Sigmoid colon (tissue), 7 donors: Measurements from ENCODE around the gene FANCC. TPM values are rescaled to one million over a fixed set of nuclear protein-coding genes. Genes with fewer than 3 reads are reported as not detected.

Source experiments
- DNase-seq: peaks from one replicate; pipeline ENCODE4 v3.0.0-alpha.2; 2019
- H3K27ac ChIP-seq, 4 donors: fragments of 200-600 bp; sonication (generic); one replicate each; pipeline ENCODE4 v1.5.1; 2016 to 2019; ENCODE audit warnings: mild to moderate bottlenecking in 1 of 4
- H3K27me3 ChIP-seq, 3 donors: fragments of 200-600 bp; sonication (generic); one replicate each; pipeline ENCODE4 v1.5.1; 2019; ENCODE audit warnings: mild to moderate bottlenecking in 1 of 3
- H3K36me3 ChIP-seq, 4 donors: fragments of 200-600 bp; sonication (generic); one replicate each; pipeline ENCODE4 v1.5.1; 2016 to 2019
- H3K4me1 ChIP-seq, 4 donors: fragments of 200-600 bp; sonication (generic); one replicate each; pipeline ENCODE4 v1.5.1; 2017 to 2019
- H3K4me3 ChIP-seq, 4 donors: fragments of 200-600 bp; sonication (generic); one replicate each; pipeline ENCODE4 v1.5.1; 2017 to 2019; ENCODE audit warnings: mild to moderate bottlenecking in 2 of 4, moderate library complexity in 1 of 4
- H3K9me3 ChIP-seq, 4 donors: fragments of 200-600 bp in 3 of 4; sonication (generic) in 3 of 4; one replicate each; pipeline versions ENCODE4 v1.5.1 to v1.6.1; 2013 to 2019
- EP300 ChIP-seq, 4 donors: sonication (generic); formaldehyde crosslinking; IDR thresholded peaks; one replicate each; pipeline ENCODE4 v1.6.1; 2017; ENCODE audit warnings: antibody characterized with exemption in 4 of 4
- POLR2A ChIP-seq, 2 donors: fragments of 450-650 bp; IDR thresholded peaks; one replicate each; pipeline ENCODE4 v1.6.1; 2016; ENCODE audit warnings: antibody characterized with exemption in 2 of 2, mild to moderate bottlenecking in 2 of 2, moderate library complexity in 2 of 2
- POLR2AphosphoS5 ChIP-seq, 4 donors: sonication (generic); formaldehyde crosslinking; IDR thresholded peaks; one replicate each; pipeline ENCODE4 v1.6.1; 2017; ENCODE audit warnings: antibody characterized with exemption in 4 of 4
- WGBS, 2 donors: extraction: QIAGEN DNeasy Blood & Tissue Kit; methylation state at CpG; one replicate each; pipeline ENCODE4 v1.1.7; 2013; 5-methylcytosine and 5-hydroxymethylcytosine counted together
- intact Hi-C: fragments of 100-400 bp; cut with DNase I; formaldehyde crosslinking; loops from one replicate; pipeline ENCODE4 v1.15.1; 2023
- polyA plus RNA-seq, 3 donors: library from polyadenylated mRNA; stranded (reverse); fragments of 200-250 nt; gene quantifications; one replicate each; pipeline ENCODE4 v1.2.3, GENCODE V29; 2013
- total RNA-seq, 4 donors: library from RNA; depleted of rRNA; stranded (reverse); fragments of >200 nt; gene quantifications; one replicate each; pipeline ENCODE4 v1.1.0, GENCODE V29; 2016
- TF ChIP-seq, protein P1 (sequence below), 4 experiments: fragments of 450-650 bp in 3 of 4; fragments of 200-600 bp in 1 of 4; IDR thresholded peaks; one replicate each; pipeline ENCODE4 v1.5.1; 2016 to 2019; ENCODE audit warnings: antibody characterized with exemption in 4 of 4, mild to moderate bottlenecking in 3 of 4, moderate library complexity in 2 of 4
- donor health status: healthy with polysubstance abuse.
- donor health status: Bipolar disorder and iron deficiency.
- donor health status: healthy.

Gene FANCC
- total and polyA plus RNA-seq, 7 donors = 2.4 to 10.6 (median 5.3) TPM

DNA sequence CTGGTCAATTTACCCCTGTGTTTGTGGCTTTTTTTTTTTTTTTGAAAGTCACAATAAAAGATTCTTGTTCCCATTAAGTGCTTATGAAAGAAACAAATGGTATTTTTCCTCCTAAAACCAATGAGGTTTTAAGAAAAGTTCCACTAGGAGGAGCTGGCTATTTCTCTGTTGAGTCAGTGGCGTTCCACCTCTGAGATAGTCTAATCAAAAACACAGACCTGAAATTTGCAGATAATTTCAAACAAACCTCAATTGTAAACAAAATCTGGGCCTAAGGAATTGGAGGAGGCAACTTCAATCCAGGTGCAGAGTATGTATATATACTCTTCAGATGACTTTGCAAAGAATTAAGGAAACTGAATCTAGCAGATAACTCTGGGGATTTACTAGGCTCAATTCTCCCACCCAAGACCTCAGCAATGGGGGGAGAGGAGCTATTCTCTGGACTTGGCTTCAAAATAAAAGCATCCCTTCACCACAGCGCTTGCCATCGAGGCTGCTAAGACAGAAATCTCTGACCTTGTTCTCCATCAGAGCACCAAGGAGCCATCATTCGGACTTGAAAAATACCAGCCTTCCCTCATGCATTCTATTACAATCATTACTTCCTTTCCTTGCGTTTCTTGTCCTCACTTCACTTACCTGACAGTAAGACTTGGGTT is 52.4 kb downstream of the FANCC start:
- no peak for DNase-seq
- peaks cover 0 to 8% (median 6%) of the 10 kb centered on the region in 4 donors for H3K4me1 ChIP-seq
- H3K27ac ChIP-seq = no peak overlapping the region
- H3K9me3 ChIP-seq = no peaks in the 10 kb centered on the region
- H3K36me3 ChIP-seq = no peaks in the 10 kb centered on the region
- 64 to 76% methylated on average over 5 of the region's 5 CpGs for WGBS, 2 donors
- intact Hi-C loops = loop anchor here (2.0 to 5.0 kb wide), 2 partner anchors 583 to 954 kb away; no protein-coding TSS in a partner anchor
- H3K4me3 ChIP-seq = no peak overlapping the region
- H3K27me3 ChIP-seq = no peaks in the 10 kb centered on the region
- TF ChIP-seq, protein P1, sequence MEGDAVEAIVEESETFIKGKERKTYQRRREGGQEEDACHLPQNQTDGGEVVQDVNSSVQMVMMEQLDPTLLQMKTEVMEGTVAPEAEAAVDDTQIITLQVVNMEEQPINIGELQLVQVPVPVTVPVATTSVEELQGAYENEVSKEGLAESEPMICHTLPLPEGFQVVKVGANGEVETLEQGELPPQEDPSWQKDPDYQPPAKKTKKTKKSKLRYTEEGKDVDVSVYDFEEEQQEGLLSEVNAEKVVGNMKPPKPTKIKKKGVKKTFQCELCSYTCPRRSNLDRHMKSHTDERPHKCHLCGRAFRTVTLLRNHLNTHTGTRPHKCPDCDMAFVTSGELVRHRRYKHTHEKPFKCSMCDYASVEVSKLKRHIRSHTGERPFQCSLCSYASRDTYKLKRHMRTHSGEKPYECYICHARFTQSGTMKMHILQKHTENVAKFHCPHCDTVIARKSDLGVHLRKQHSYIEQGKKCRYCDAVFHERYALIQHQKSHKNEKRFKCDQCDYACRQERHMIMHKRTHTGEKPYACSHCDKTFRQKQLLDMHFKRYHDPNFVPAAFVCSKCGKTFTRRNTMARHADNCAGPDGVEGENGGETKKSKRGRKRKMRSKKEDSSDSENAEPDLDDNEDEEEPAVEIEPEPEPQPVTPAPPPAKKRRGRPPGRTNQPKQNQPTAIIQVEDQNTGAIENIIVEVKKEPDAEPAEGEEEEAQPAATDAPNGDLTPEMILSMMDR (IDR thresholded peaks at IDR 0.05) = peak in 1 of 4 experiments; percentile 27
- no peak for TF ChIP-seq EP300 (IDR thresholded peaks at IDR 0.05)

DNA sequence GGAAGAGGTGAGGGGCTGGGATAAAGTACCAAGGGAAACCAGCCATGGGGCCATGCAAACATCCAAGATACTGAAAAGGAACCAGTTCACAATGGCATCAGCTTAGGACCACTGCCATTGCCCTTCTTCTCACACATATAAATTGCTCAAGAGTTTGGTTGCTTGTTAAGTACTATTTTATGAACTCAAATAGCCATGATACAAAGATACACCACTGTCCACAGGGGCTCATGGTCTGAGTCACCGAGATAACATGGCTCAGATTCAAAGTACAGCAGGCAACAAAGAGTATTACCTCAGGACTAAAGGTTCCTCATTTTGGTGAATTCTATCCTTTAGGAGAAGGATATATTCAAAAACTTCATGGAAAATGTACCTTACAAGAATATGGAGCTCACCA is 55.6 kb downstream of the FANCC start:
- H3K9me3 ChIP-seq = no peaks in the 10 kb centered on the region
- no peak for TF ChIP-seq EP300 (IDR thresholded peaks at IDR 0.05)
- TF ChIP-seq POLR2A (IDR thresholded peaks at IDR 0.05) = no peak
- no peak for TF ChIP-seq POLR2AphosphoS5 (IDR thresholded peaks at IDR 0.05)
- TF ChIP-seq, protein P1 (IDR thresholded peaks at IDR 0.05) = no peak
- DNase-seq = no peak
- H3K4me3 ChIP-seq = no peak overlapping the region
- H3K27me3 ChIP-seq = no peaks in the 10 kb centered on the region
- H3K4me1 ChIP-seq = peaks cover 0 to 4% (median 0%) of the 10 kb centered on the region in 4 donors
- WGBS, 2 donors = 66 to 86% methylated on average over 1 of the region's 1 CpG
- no peak overlapping the region for H3K27ac ChIP-seq
- H3K36me3 ChIP-seq = no peaks in the 10 kb centered on the region
- intact Hi-C loops = no loop called here

DNA sequence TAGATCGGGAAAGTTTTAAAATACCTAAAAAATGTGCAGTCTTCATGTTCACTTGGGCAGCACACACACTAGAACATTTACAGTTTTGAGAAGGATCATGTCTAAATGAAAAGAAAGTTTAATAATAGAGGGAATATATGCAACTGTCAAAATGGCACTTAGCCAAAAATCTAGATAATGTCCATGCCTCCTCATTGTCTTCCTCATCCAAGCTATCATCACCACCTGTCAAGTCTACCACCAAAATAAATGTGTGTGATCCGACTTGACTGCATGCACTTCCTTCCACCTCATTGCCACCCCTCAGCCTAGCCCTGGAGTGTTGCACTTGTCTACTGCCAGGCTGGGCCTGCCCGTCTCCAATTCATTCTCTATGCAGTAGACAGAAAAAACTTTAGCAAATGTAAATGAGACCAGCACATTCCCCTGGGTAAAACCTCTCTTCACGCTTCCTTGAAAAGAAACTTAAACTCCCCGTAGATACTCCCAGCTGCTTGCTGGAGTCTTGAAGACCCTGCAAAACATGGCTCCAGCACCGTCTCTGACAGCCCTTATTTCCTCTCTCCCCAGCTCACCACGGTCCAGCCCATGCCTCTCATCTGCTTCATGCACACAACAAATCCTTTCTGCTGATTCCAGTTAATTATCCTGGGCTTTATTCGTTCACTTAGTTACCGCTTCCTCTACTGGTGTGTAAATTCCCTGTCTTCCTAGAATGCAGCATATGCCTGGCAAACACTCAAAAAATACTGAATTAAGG is 66.9 kb downstream of the FANCC start:
- 67 to 87% methylated on average over 9 of the region's 9 CpGs for whole genome bisulfite sequencing, 2 donors
- no peak for DNase-seq
- Histone ChIP-seq H3K27me3 (no peaks in the 10 kb centered on the region), H3K36me3 (no peaks in the 10 kb centered on the region), H3K4me1 (peaks cover 0 to 9% (median 2%) of the 10 kb centered on the region in 4 donors), H3K4me3 (no peak overlapping the region), H3K9me3 (no peaks in the 10 kb centered on the region), H3K27ac (no peak overlapping the region)
- TF ChIP-seq, protein P1 (IDR thresholded peaks at IDR 0.05) = no peak
- TF ChIP-seq POLR2A (IDR thresholded peaks at IDR 0.05) = no peak
- no peak for TF ChIP-seq EP300 (IDR thresholded peaks at IDR 0.05)
- no peak for TF ChIP-seq POLR2AphosphoS5 (IDR thresholded peaks at IDR 0.05)
- intact Hi-C loops = no loop called here

DNA sequence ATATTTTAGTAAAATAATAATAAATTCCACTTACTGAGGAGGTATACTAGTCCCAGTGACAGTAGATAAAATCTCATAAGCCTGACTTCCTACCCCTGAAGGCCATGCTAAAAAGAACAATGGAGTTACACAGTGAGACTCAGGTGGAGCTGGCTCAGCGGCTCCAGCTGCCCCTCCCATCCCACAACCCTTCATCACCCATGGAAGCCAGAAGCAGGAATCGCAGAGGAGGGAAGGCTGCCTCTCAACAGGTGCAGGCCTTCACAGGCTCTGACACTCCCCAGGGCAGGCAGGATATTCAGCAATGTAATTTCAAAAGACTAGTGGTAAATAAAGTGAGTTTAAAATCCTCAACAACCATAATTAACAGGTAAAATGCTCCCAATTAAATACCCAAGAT is 67.5 kb downstream of the FANCC start:
- Histone ChIP-seq H3K4me3 (no peak overlapping the region), H3K9me3 (no peaks in the 10 kb centered on the region), H3K36me3 (no peaks in the 10 kb centered on the region), H3K4me1 (peaks cover 0 to 9% (median 2%) of the 10 kb centered on the region in 4 donors), H3K27ac (no peak overlapping the region), H3K27me3 (no peaks in the 10 kb centered on the region)
- 20 to 75% methylated on average over 2 of the region's 2 CpGs for WGBS, 2 donors
- intact Hi-C loops = no loop called here
- TF ChIP-seq EP300 (IDR thresholded peaks at IDR 0.05) (no peak), POLR2AphosphoS5 (IDR thresholded peaks at IDR 0.05) (no peak), POLR2A (IDR thresholded peaks at IDR 0.05) (no peak)
- TF ChIP-seq, protein P1 (IDR thresholded peaks at IDR 0.05) = no peak
- no peak for DNase-seq
